Right lobe of liver (tissue), 6 donors: ENCODE data around the gene NXPE4. TPM values are rescaled to one million over a fixed set of nuclear protein-coding genes. Genes with fewer than 3 reads are reported as not detected.

Experiments
- ATAC-seq, 4 donors: fragments of 200-7000 bp; cut with Tn5 transposase; one replicate each; pipeline ENCODE4 v1.9.1; 2020; ENCODE audit warnings: mild to moderate bottlenecking in 4 of 4, moderate library complexity in 4 of 4
- DNase-seq, 3 donors: peaks; one replicate each; pipeline ENCODE4 v3.0.0-alpha.2; 2020
- H3K27ac ChIP-seq, 3 donors: fragments of 200-600 bp; one replicate each; pipeline ENCODE4 v1.8.0; 2022
- H3K27me3 ChIP-seq, 2 donors: fragments of 200-600 bp; one replicate each; pipeline ENCODE4 v1.8.0; 2022
- H3K36me3 ChIP-seq, 4 donors: fragments of 200-600 bp; sonication (generic) in 1 of 4; one replicate each; pipeline versions ENCODE4 v1.5.1 to v1.8.0; 2017 to 2022; ENCODE audit warnings: control low read depth in 1 of 4
- H3K4me1 ChIP-seq, 4 donors: fragments of 200-600 bp; sonication (generic) in 1 of 4; one replicate each; pipeline versions ENCODE4 v1.5.1 to v1.8.0; 2017 to 2022; ENCODE audit warnings: control low read depth in 1 of 4
- H3K4me3 ChIP-seq, 3 donors: fragments of 200-600 bp; one replicate each; pipeline ENCODE4 v1.8.0; 2022
- H3K9me3 ChIP-seq, 4 donors: fragments of 200-600 bp; sonication (generic) in 1 of 4; one replicate each; pipeline versions ENCODE4 v1.5.1 to v1.8.0; 2017 to 2022; ENCODE audit warnings: control low read depth in 1 of 4
- CTCF ChIP-seq, 4 donors: fragments of 200-600 bp in 3 of 4; fragments of 450-650 bp in 1 of 4; IDR thresholded peaks; one replicate each; pipeline versions ENCODE4 v1.5.1 to v1.8.0; 2016 to 2022; ENCODE audit warnings: antibody characterized with exemption in 4 of 4, mild to moderate bottlenecking in 2 of 4
- POLR2A ChIP-seq: fragments of 450-650 bp; IDR thresholded peaks from one replicate; pipeline ENCODE4 v1.6.1; 2017; ENCODE audit warnings: antibody characterized with exemption, mild to moderate bottlenecking
- WGBS: methylation state at CpG from one replicate; pipeline ENCODE4 v1.1.6; 2018; ENCODE audit warnings: low coverage, low lambda C conversion rate; ENCODE audit not compliant: insufficient coverage; ENCODE audit errors: missing lambda C conversion rate; 5-methylcytosine and 5-hydroxymethylcytosine counted together
- intact Hi-C, 2 donors: fragments of 100-400 bp; cut with DNase I; formaldehyde crosslinking; loops; one replicate each; pipeline versions ENCODE4 v1.11.2 to v1.14.1; 2022
- total RNA-seq, 6 experiments: library from RNA; depleted of rRNA in 2 of 6; stranded (reverse); fragments of >200 nt in 2 of 6; fragmentation: NEBNext Ultra II Directional in 3 of 6; extraction: Animal tissue kit (Norgen Biotek cat#: 25700) in 3 of 6; gene quantifications; one replicate each; pipeline versions ENCODE4 v1.1.0 to v1.2.4, GENCODE V29; 2016 to 2023
- donor health status: DM: no; HTN: yes; CAD: no.
- donor health status: DM: no; HTN: no; CAD: no.
- donor health status: DM: no; HTN: no; CAD: no.
- donor health status: DM: no; HTN: yes; CAD: no.
- donor health status: DM: no; HTN: yes; CAD: no.

NXPE4 gene
- total RNA-seq, 6 experiments from 2014 or later = not detected

DNA sequence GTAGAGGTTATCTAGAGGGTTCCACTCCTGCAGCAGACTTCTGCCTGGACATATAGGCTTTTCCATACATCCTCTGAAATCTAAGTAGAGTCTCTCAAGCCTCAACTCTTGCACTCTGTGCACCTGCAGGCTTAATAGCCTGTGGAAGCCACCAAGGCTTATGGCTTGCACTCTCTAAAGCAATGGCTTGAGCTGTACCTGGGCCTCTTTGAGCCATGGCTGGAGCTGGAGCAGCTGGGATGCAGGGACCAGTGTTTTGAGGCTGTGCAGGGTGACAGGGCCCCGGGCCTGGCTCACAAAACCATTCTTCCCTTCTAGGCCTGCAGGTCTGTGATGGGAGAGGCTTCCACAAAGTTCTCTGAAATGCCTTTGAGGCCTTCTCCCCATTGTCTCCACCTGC, 2.9 kb upstream of the NXPE4 start:
- 67% methylated on average over 1 of the region's 1 CpG for WGBS

GRCh38 chr11:114596175-114596919, 761 bp upstream of the NXPE4 start:
- intact Hi-C loops = no loop called here

More for the DNA sequence above, 2.9 kb upstream of the NXPE4 start:
- Histone ChIP-seq H3K36me3 (no peaks in the 10 kb centered on the region), H3K27ac (no peak overlapping the region), H3K4me3 (no peak overlapping the region), H3K27me3 (no peaks in the 10 kb centered on the region), H3K9me3 (no peaks in the 10 kb centered on the region), H3K4me1 (no peaks in the 10 kb centered on the region)
- DNase-seq = no peak
- intact Hi-C loops = no loop called here
- TF ChIP-seq CTCF (IDR thresholded peaks at IDR 0.05) (no peak), POLR2A (no peak)
- no peak for ATAC-seq

DNA sequence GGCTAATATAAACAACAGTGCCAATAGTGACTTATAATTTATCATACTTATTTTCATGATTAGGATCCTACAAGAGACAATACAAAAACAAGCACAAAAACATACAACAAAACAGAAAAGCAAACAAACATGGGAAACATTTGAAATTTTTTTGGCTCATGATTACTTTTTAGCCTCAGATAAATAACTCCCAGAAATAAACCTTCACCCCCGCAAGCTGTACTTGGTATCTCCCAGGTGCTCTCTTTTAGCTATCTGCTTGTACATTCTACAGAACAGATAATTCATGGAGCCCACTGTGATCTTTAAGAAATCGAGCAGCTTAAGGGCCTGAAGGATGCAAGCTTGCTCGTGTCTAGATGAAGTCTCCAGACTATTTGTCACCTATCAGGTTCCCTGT, 883 bp downstream of the NXPE4 start:
- Histone ChIP-seq H3K27ac (no peak overlapping the region), H3K36me3 (no peaks in the 10 kb centered on the region), H3K4me1 (no peaks in the 10 kb centered on the region), H3K27me3 (no peaks in the 10 kb centered on the region), H3K4me3 (no peak overlapping the region), H3K9me3 (no peaks in the 10 kb centered on the region)
- ATAC-seq = no peak
- TF ChIP-seq POLR2A (no peak), CTCF (IDR thresholded peaks at IDR 0.05) (no peak)
- intact Hi-C loops = no loop called here
- no peak for DNase-seq
- WGBS = 56% methylated on average over 3 of the region's 3 CpGs

More at GRCh38 chr11:114596175-114596919, 761 bp upstream of the NXPE4 start:
- Histone ChIP-seq H3K36me3 (no peaks in the 10 kb centered on the region), H3K4me3 (no peak overlapping the region), H3K9me3 (no peaks in the 10 kb centered on the region), H3K27ac (no peak overlapping the region), H3K4me1 (no peaks in the 10 kb centered on the region), H3K27me3 (no peaks in the 10 kb centered on the region)
- WGBS = no CpG with 5 or more reads among the region's 1 CpG
- DNase-seq (no peak), ATAC-seq (no peak)
- TF ChIP-seq POLR2A (no peak), CTCF (IDR thresholded peaks at IDR 0.05) (no peak)

GRCh38 chr11:114587398-114587953, 8.1 kb downstream of the NXPE4 start:
- H3K27ac ChIP-seq = no peak overlapping the region
- no peak overlapping the region for H3K4me3 ChIP-seq
- intact Hi-C loops = no loop called here
- no peak for DNase-seq
- H3K4me1 ChIP-seq = no peaks in the 10 kb centered on the region
- no peaks in the 10 kb centered on the region for H3K27me3 ChIP-seq
- WGBS = 38% methylated on average over 2 of the region's 3 CpGs
- H3K36me3 ChIP-seq = no peaks in the 10 kb centered on the region
- TF ChIP-seq CTCF (IDR thresholded peaks at IDR 0.05) = no peak
- no peak for TF ChIP-seq POLR2A
- no peaks in the 10 kb centered on the region for H3K9me3 ChIP-seq
- ATAC-seq = no peak
